Activated T-helper 1 cell treated with anti-CD3 and anti-CD28 coated beads, Interleukin-12 subunit alpha, Interleukin-12 subunit beta, Interleukin-2, Interleukin-4 antibody, amounts not matched to agents 30 ng/mL and 10 ng/mL and 1 ng/mL, durations not matched to agents 14 hours and 24 hours and 36 hours (primary cell): ENCODE results near the gene IQCN. TPM values are rescaled to one million over a fixed set of nuclear protein-coding genes. Genes with fewer than 3 reads are reported as not detected.

Source experiments
- DNase-seq: peaks from one replicate; pipeline ENCODE4 v3.0.0; 2021; ENCODE audit warnings: low spot score
- H3K27ac Mint-ChIP-seq: one replicate; pipeline ENCODE4 v1.8.0; 2021; ENCODE audit warnings: mild to moderate bottlenecking, mixed read lengths
- H3K27me3 Mint-ChIP-seq: one replicate; pipeline ENCODE4 v1.8.0; 2022; ENCODE audit warnings: mild to moderate bottlenecking, moderate library complexity, mixed read lengths; ENCODE audit not compliant: insufficient read depth
- H3K36me3 Mint-ChIP-seq: one replicate; pipeline ENCODE4 v1.8.0; 2021; ENCODE audit warnings: low read depth, mixed read lengths
- H3K4me1 Mint-ChIP-seq: one replicate; pipeline ENCODE4 v1.8.0; 2021; ENCODE audit warnings: low read depth, mixed read lengths
- H3K4me3 Mint-ChIP-seq: one replicate; pipeline ENCODE4 v1.8.0; 2021; ENCODE audit warnings: mild to moderate bottlenecking, moderate library complexity, mixed read lengths
- H3K9me3 Mint-ChIP-seq: one replicate; pipeline ENCODE4 v1.8.0; 2021; ENCODE audit warnings: mixed read lengths
- intact Hi-C: fragments of 100-400 bp; cut with micrococcal nuclease; formaldehyde crosslinking; loops from one replicate; pipeline ENCODE4 v1.15.1; 2024
- total RNA-seq: library from RNA; stranded (reverse); gene quantifications from 2 replicates; pipeline ENCODE4 v1.2.3, GENCODE V29; 2022

Gene IQCN
- total RNA-seq, 1 donor from 2014 or later = 2.8 TPM

DNA sequence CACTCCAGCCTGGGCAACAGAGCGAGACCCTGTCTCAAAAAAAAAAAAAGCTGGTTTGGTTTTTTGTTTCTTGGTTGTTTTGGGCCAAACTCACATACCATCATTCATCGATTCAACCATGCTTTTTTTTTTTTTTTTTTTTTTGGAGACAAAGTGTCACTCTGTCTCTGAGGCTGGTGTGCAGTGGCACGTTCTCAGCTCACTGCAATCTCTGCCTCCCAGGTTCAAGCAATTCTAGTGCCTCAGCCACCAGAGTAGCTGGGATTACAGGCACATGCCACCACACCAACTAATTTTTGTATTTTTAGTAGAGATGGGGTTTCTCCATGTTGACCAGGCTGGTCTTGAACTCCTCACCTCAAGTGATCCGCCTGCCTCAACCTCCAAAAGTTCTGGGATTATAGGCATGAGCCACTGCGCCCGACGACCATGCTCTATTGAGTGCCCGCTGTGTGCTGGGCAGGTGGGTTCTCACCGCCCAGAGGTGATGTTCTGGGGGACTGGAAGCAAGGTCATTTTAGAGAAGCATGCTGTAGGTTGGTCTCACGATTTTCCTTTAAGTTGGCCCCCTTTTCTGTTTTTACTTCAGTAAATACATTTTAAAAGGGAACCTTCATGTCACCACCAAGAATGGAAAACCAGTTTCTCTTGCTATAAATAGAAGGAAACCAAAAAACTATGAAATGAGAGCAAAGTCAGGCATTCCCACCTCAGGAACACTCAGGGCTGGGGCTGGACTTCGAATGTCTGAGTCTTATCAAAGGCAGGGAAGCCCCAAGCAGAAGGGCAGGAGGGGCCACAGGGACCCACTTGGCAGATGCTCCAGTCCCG lies 15.4 kb upstream of the IQCN start:
- DNase-seq = no peak
- H3K36me3 Mint-ChIP-seq = peaks cover 15% of the 10 kb centered on the region
- H3K9me3 Mint-ChIP-seq = peaks cover 5% of the 10 kb centered on the region
- H3K27me3 Mint-ChIP-seq = no peaks in the 10 kb centered on the region
- intact Hi-C loops = loop anchor here (1.0 to 5.0 kb wide), 5 partner anchors 7 to 202 kb away; partner anchors contain the start of genes IL12RB1, LSM4 and SSBP4
- H3K4me3 Mint-ChIP-seq = peak overlapping the region; percentile 64
- H3K27ac Mint-ChIP-seq = peak overlapping the region; percentile 96
- H3K4me1 Mint-ChIP-seq = peaks cover 69% of the 10 kb centered on the region

DNA sequence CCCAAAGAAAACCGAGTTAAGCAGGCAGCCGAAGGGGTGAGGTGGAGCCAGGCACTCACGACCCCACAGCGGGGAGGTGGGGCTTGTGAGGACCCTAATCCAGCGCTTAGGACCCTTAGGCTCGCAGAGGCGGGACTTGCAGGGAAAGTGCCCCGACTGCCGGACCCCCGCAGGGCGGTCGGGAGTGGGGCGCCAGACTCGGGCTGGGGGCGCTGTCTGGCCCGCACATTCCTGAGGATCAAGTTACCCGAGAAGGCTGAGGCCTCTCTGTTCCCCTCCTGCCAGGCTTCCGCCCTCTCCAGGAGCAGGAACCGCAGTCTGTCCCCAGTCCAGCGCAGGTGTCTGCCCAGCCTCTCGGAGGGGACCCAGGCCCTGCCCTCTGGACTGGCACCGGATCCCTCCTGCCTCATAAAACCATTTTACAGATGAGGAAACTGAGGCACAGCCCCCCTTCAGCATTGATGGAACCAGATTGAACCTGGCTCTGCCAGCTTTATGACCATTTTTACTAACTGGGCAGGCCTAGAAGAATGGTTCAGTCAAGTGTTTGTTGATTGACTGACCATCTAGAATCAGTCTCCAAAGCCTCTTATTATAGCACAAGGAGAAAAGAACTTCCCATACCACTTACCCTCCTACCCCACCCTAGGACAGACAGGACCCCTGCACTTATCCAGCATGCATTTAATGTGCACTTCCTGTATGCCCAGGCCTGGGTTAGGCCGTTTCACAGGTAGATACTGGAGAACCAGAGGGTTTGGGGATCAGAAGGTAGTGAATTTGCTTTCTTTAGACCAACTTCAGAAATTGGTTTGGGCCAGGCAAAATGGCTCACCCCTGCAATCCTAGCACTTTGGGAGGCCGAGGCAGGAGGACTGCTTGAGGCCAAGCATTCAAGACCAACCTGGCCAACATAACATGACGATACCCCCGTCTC lies 13.9 kb upstream of the IQCN start:
- Mint-ChIP-seq H3K4me3 (no peak overlapping the region), H3K9me3 (peaks cover 5% of the 10 kb centered on the region), H3K27me3 (no peaks in the 10 kb centered on the region), H3K36me3 (peaks cover 13% of the 10 kb centered on the region), H3K4me1 (peaks cover 63% of the 10 kb centered on the region), H3K27ac (no peak overlapping the region)
- intact Hi-C loops = no loop called here
- no peak for DNase-seq

DNA sequence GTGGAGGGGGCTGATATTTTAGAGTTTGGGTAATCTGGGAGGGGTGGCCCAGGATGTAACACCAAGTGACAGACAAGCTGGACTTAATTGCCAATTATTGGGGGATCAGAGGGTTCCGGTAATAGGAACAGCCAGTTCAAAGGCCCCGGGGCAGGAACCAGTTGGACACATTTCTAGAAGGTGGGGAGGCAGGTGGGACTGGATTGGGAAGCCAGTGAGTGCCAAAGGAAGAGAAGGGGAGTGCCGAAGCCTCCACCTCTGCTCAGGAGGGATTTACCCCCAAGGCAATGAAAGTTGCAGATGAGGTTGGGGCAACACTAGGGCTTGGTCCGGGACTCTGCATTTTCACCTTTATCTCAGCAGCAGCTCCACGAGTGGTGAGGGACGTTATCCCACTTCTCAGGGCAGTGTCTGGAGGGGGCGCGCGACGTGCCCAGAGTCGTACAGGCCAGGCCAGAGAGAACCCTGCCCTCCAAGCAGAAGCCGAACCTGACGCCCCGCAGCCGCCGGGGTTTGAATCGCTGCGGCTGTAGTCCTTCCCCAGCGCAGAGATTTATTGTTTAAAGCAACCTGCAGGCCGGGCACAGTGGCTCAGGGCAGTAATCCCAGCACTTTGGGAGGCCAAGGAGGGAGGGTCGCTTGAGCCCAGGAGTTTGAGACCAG lies 12.9 kb upstream of the IQCN start:
- no peaks in the 10 kb centered on the region for H3K27me3 Mint-ChIP-seq
- H3K36me3 Mint-ChIP-seq = peaks cover 11% of the 10 kb centered on the region
- H3K27ac Mint-ChIP-seq = peak overlapping the region; percentile 82
- intact Hi-C loops = no loop called here
- H3K4me3 Mint-ChIP-seq = no peak overlapping the region
- peaks cover 70% of the 10 kb centered on the region for H3K4me1 Mint-ChIP-seq
- no peak for DNase-seq
- H3K9me3 Mint-ChIP-seq = peaks cover 5% of the 10 kb centered on the region

DNA sequence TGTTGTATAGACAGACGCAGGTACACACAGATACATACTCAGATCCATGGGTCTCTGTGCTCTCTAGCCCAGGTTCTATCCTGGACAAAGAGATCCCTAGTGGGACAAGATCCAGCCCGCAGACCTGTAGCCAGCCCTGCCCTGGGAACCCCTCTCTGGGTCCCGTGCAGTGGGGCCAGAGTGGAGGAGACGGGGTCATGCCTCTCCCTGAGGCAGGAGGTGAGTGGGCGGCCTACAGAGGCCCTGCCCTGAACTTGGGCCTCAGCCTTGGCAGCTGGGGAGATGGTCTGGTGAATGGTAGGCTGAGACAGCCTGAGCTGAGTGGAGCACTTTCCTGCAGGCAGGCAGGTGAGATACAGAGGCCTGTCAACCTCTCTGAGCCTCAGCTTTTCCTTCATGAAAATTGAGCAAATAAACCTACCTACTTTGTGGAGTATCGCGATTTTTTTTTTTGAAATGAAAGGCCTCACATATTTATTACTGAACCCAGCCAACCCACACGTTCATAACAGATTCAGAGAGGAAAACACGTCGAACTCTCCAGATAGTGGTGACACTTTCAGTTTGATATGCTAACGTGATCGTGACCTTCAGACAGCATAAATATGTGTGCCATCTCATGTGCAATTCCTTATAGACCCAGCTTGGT lies 10.6 kb upstream of the IQCN start:
- H3K4me1 Mint-ChIP-seq = peaks cover 56% of the 10 kb centered on the region
- intact Hi-C loops = loop anchor here (5.0 kb wide), 1 partner anchor 632 kb away; the partner anchor contains the start of genes COPE and DDX49

DNA sequence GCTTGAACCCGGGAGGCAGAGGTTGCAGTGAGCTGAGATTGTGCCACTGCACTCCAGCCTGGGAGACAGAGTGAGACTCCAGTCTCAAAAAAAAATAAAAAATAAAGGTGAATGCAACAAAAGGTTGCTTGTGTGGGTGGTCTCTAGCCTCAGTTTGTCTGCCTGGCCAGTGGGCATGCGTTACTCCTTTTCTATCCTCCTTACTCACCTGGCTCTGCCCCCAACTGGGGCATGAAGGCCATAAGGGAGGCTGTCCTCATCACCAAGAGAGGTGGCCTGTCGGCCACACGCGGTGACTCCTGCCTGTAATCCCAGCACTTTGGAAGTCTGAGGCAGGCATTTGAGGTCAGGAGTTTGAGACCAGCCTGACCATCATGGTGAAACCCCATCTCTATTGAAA lies 9.1 kb upstream of the IQCN start:
- Mint-ChIP-seq H3K27ac (peak overlapping the region; percentile 29), H3K4me1 (peaks cover 60% of the 10 kb centered on the region), H3K9me3 (peaks cover 5% of the 10 kb centered on the region), H3K27me3 (no peaks in the 10 kb centered on the region), H3K36me3 (peaks cover 28% of the 10 kb centered on the region), H3K4me3 (no peak overlapping the region)
- DNase-seq = no peak
- intact Hi-C loops = loop anchor here (5.0 kb wide), 1 partner anchor 634 kb away; the partner anchor contains the start of genes COPE and DDX49

More for the DNA sequence above, 10.6 kb upstream of the IQCN start:
- H3K9me3 Mint-ChIP-seq = peaks cover 5% of the 10 kb centered on the region
- H3K36me3 Mint-ChIP-seq = peaks cover 13% of the 10 kb centered on the region
- DNase-seq = no peak
- peak overlapping the region; percentile 81 for H3K4me3 Mint-ChIP-seq
- H3K27me3 Mint-ChIP-seq = no peaks in the 10 kb centered on the region
- H3K27ac Mint-ChIP-seq = peak overlapping the region; percentile 92

DNA sequence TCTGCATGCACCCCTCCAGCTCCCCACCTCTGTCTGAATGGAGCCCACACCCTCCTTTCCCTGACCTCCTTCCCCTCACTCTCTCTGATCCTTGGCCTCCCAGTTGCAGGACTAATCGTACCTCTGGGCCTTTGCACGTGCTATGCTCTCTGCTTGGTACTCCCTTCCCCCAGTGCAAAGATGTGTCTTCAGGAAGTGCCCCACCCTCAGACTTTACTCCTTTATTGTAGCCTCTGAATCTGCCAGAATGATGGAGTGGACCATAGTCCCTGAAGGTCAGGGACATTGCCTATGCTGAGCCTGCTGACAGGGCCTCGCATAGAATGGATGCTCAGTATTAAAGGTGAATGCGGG lies 8.5 kb upstream of the IQCN start:
- intact Hi-C loops = loop anchor here (1.0 to 5.0 kb wide), 2 partner anchors 8 to 635 kb away; partner anchors contain the start of genes COPE and DDX49
- H3K36me3 Mint-ChIP-seq = peaks cover 33% of the 10 kb centered on the region
- peaks cover 5% of the 10 kb centered on the region for H3K9me3 Mint-ChIP-seq
- no peaks in the 10 kb centered on the region for H3K27me3 Mint-ChIP-seq
- peak overlapping the region; percentile 98 for H3K27ac Mint-ChIP-seq
- H3K4me1 Mint-ChIP-seq = peaks cover 57% of the 10 kb centered on the region
- DNase-seq = no peak
- peak overlapping the region; percentile 81 for H3K4me3 Mint-ChIP-seq

DNA sequence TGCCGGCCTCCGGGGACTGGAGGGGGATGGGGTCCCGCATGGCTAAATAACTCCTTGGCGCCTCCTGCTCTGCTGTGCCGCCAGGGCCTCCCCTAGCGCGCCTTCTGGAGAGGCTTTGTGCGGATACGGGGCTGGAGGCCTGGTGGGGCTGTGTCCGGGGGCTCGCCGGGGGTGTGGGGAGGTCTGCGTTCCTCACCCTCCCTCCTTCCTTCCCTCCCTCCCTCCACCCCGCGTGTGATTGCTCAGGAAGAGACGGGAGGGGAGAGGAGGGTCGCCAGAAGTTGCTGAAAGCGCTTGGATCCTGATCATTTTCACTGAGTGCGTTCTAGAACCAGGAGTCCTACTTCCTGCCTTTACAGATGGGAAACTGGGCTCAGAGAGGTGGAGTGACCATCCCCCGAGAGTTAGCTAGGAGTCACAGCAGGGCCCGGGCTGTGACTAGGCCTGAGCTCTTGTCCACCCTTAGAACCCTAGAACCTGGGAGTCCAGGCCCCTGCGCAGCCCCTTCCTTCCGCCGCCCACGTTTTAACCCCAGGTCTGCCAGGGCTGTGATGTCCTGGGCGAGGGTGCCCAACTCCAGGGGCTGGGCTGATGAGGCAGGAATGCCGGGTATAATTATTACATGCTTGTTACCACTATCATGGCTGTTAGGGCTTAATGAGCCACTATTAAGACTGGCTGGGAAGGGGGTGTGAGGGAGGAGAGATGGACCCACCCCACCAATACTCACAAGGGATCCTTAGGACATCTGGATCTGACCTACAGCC lies 8.0 kb upstream of the IQCN start:
- peak overlapping the region; percentile 81 for H3K4me3 Mint-ChIP-seq
- DNase-seq = no peak
- intact Hi-C loops = loop anchor here (1.0 to 5.0 kb wide), 2 partner anchors 8 to 635 kb away; partner anchors contain the start of genes COPE and DDX49
- peaks cover 5% of the 10 kb centered on the region for H3K9me3 Mint-ChIP-seq
- H3K36me3 Mint-ChIP-seq = peaks cover 36% of the 10 kb centered on the region
- peak overlapping the region; percentile 98 for H3K27ac Mint-ChIP-seq
- H3K27me3 Mint-ChIP-seq = no peaks in the 10 kb centered on the region
- H3K4me1 Mint-ChIP-seq = peaks cover 57% of the 10 kb centered on the region

DNA sequence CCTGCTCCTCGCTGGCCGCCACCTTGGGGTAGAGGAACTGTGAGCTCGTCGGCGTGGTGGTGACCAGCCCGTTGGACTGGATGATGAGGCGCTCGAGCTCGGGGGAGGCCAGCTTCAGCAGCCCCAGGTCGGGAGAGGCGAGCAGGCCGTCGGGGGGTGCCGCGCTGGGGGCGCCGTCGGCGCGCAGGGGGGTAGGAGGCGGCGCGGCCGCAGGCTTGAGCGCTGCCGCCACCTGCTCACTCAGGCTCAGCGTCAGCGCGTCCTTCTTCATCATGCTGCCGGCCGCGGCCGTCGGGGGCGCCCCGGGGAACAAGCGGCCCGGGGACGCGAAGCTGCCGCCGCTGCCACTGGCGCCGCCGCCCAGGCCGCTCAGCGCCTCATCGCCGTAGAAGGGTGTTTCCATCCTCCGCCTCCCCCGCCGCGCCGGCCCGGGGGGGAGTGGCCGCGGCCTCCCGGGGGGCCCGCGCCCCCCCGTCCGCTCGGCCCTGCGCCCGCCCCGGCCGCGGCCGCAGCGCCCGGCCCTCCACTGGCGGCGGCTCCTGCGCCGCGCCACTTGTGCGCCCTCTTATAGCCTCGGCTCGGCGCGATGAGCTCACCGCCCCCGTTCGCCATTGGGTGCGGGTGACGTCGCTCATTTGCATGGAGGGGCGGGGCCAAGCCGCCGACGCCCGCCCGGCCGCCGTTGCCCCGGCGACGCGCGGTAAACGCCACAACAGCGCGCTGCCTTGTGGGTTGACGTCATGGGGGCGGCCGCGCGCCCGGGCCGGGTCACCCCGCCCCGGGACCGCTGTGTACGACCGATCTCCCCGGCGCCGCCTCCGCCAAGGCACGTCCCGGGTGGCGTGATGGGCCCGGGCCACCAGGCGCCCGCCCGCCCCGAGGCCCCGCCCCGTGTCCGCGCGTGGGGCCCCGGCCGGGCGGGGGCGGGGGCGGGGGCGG lies 7.1 kb upstream of the IQCN start, which contains the start of gene JUND:
Gene JUND, minus strand, starts transcription at position 541 of the 939 bp plus-strand sequence. Its CDS starts 138 bp downstream, at position 403.
- intact Hi-C loops = loop anchor here (1.0 to 5.0 kb wide), 4 partner anchors 9 to 636 kb away; partner anchors contain the start of genes COPE, DDX49, ELL and MPV17L2
- no peaks in the 10 kb centered on the region for H3K27me3 Mint-ChIP-seq
- H3K36me3 Mint-ChIP-seq = peaks cover 31% of the 10 kb centered on the region
- peaks cover 49% of the 10 kb centered on the region for H3K4me1 Mint-ChIP-seq
- H3K9me3 Mint-ChIP-seq = peaks cover 5% of the 10 kb centered on the region
- peak within 1 kb of the TSS; percentile 98 for H3K27ac Mint-ChIP-seq
- DNase-seq = peak; percentile 98
- peak within 1 kb of the TSS; percentile 88 for H3K4me3 Mint-ChIP-seq

DNA sequence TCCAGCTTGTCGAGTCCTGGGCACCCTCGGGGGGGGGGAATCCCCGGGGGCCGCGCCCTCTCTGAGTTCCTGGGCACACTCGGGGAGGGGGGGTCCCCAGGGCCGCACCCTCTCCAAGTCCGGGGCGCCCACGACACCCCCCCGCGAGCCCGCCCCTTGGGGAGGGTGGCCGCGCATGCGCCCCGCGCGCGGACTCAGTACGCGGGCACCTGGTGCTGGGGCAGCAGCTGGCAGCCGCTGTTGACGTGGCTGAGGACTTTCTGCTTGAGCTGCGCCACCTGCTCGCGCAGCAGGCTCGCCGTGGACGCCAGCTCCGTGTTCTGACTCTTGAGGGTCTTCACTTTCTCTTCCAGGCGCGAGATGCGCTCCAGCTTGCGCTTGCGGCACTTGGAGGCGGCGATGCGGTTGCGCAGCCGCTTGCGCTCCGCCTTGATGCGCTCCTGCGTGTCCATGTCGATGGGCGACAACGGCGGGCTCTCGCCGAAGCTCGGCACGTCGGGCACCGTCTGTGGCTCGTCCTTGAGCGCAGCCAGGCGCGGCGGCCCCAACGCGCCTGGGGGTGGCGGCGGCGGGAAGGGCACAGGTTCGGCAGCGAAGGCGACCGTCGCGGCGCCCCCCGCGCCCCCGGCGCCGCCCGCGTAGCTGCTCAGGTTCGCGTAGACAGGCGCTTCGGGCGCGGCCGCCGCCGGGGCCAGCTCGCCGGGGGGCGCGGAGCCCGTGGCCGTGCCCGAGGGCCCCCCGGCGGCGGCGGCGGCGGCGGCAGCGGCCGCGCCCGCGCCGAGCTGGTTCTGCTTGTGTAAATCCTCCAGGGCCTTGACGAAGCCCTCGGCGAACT lies 6.2 kb upstream of the IQCN start:
- Mint-ChIP-seq H3K36me3 (peaks cover 31% of the 10 kb centered on the region), H3K27me3 (no peaks in the 10 kb centered on the region)
- intact Hi-C loops = loop anchor here (1.0 to 5.0 kb wide), 3 partner anchors 88 to 637 kb away; partner anchors contain the start of genes COPE, DDX49, ELL and MPV17L2

More for the DNA sequence above, 6.2 kb upstream of the IQCN start:
- Mint-ChIP-seq H3K4me3 (peak overlapping the region; percentile 98), H3K9me3 (peaks cover 5% of the 10 kb centered on the region), H3K27ac (peak overlapping the region; percentile 93), H3K4me1 (peaks cover 40% of the 10 kb centered on the region)
- peak; percentile 78 for DNase-seq
